WTC11 (cell line): ENCODE results near the gene CA11. TPM values are rescaled to one million over a fixed set of nuclear protein-coding genes. Genes with fewer than 3 reads are reported as not detected.

Source experiments
- ATAC-seq: fragments of 200-7000 bp; cut with Tn5 transposase; 2 replicates; pipeline ENCODE4 v1.10.0; 2021; ENCODE audit warnings: mild to moderate bottlenecking, moderate library complexity
- CTCF ChIA-PET: fragments of 300-600 bp; sonication (Branson Sonifier 250); formaldehyde crosslinking; loops from one replicate; lab custom pipeline; 2021; ENCODE audit warnings: antibody characterized with exemption; lab: Charles Lee
- POLR2A ChIA-PET: fragments of 350-600 bp; sonication (Branson Sonifier 250); formaldehyde crosslinking; loops from one replicate; lab custom pipeline; 2021; ENCODE audit warnings: antibody characterized with exemption; lab: Charles Lee
- DNase-seq: peaks from one replicate; pipeline ENCODE4 v3.0.0; 2021; ENCODE audit warnings: low spot score
- H3K27ac Mint-ChIP-seq: 2 replicates; pipeline ENCODE4 v1.8.0; 2021; ENCODE audit warnings: mixed read lengths
- H3K27me3 Mint-ChIP-seq: 2 replicates; pipeline ENCODE4 v1.8.0; 2021; ENCODE audit warnings: low read depth, mild to moderate bottlenecking, moderate library complexity, mixed read lengths
- H3K36me3 Mint-ChIP-seq: 2 replicates; pipeline ENCODE4 v1.8.0; 2021; ENCODE audit warnings: mixed read lengths
- H3K4me1 Mint-ChIP-seq: 2 replicates; pipeline ENCODE4 v1.8.0; 2022; ENCODE audit warnings: mixed read lengths
- H3K4me3 Mint-ChIP-seq: 2 replicates; pipeline ENCODE4 v1.8.0; 2021; ENCODE audit warnings: mild to moderate bottlenecking, moderate library complexity, mixed read lengths
- H3K9me3 Mint-ChIP-seq: 2 replicates; pipeline ENCODE4 v1.8.0; 2021; ENCODE audit warnings: mixed read lengths
- CREB1 ChIP-seq: sonication (generic); formaldehyde crosslinking; IDR thresholded peaks from 2 replicates; pipeline ENCODE4 v1.8.0; 2023; ENCODE audit warnings: mild to moderate bottlenecking, missing genetic modification reagents
- ELF4 ChIP-seq: sonication (generic); formaldehyde crosslinking; IDR thresholded peaks from 2 replicates; pipeline ENCODE4 v1.8.1; 2022; ENCODE audit warnings: low read depth, mild to moderate bottlenecking, moderate library complexity, missing genetic modification reagents
- EMX1 ChIP-seq: fragments of 250-450 bp; sonication (Bioruptor Pico); IDR thresholded peaks from 2 replicates; pipeline ENCODE4 v1.8.0; 2021; ENCODE audit warnings: mild to moderate bottlenecking
- ETV6 ChIP-seq: sonication (generic); formaldehyde crosslinking; IDR thresholded peaks from 2 replicates; pipeline ENCODE4 v1.8.1; 2022; ENCODE audit warnings: mild to moderate bottlenecking, missing genetic modification reagents
- FOXJ3 ChIP-seq: sonication (generic); formaldehyde crosslinking; IDR thresholded peaks from 2 replicates; pipeline ENCODE4 v1.9.0; 2021; ENCODE audit warnings: missing genetic modification reagents, mild to moderate bottlenecking, borderline replicate concordance
- FOXK1 ChIP-seq: sonication (generic); formaldehyde crosslinking; IDR thresholded peaks from 2 replicates; pipeline ENCODE4 v1.8.0; 2022; ENCODE audit warnings: mild to moderate bottlenecking, moderate library complexity, missing genetic modification reagents
- GTF2I ChIP-seq: fragments of 250-450 bp; sonication (Bioruptor Pico); conservative IDR thresholded peaks from 2 replicates; pipeline ENCODE4 v1.4.0; 2021; ENCODE audit warnings: mild to moderate bottlenecking
- MYBL2 ChIP-seq: sonication (generic); formaldehyde crosslinking; IDR thresholded peaks from 2 replicates; pipeline ENCODE4 v1.8.1; 2023; ENCODE audit warnings: mild to moderate bottlenecking, moderate library complexity, missing genetic modification reagents
- NR1H2 ChIP-seq: sonication (generic); formaldehyde crosslinking; IDR thresholded peaks from 2 replicates; pipeline ENCODE4 v1.9.0; 2021; ENCODE audit warnings: mild to moderate bottlenecking, moderate library complexity, missing genetic modification reagents
- OVOL2 ChIP-seq: fragments of 250-450 bp; sonication (Bioruptor Pico); IDR thresholded peaks from 2 replicates; pipeline ENCODE4 v1.9.0; 2021; ENCODE audit warnings: mild to moderate bottlenecking, borderline replicate concordance
- SMAD3 ChIP-seq: sonication (generic); formaldehyde crosslinking; IDR thresholded peaks from 2 replicates; pipeline ENCODE4 v1.8.0; 2022; ENCODE audit warnings: missing genetic modification reagents, mild to moderate bottlenecking, borderline replicate concordance
- ZBTB21 ChIP-seq: sonication (generic); formaldehyde crosslinking; IDR thresholded peaks from 2 replicates; pipeline ENCODE4 v1.8.1; 2023; ENCODE audit warnings: mild to moderate bottlenecking, missing genetic modification reagents, borderline replicate concordance
- ZNF263 ChIP-seq: sonication (generic); formaldehyde crosslinking; IDR thresholded peaks from 2 replicates; pipeline ENCODE4 v1.8.1; 2022; ENCODE audit warnings: low read depth, mild to moderate bottlenecking, moderate library complexity, missing genetic modification reagents
- ZNF416 ChIP-seq: fragments of 250-450 bp; sonication (Bioruptor Pico); IDR thresholded peaks from 2 replicates; pipeline ENCODE4 v1.9.0; 2021; ENCODE audit warnings: mild to moderate bottlenecking, inconsistent platforms
- total RNA-seq: library from RNA; stranded (reverse); gene quantifications from 3 replicates; pipeline ENCODE4 v1.2.3, GENCODE V29; 2021
- TF ChIP-seq, protein P1 (sequence below): fragments of 250-450 bp; sonication (Bioruptor Pico); IDR thresholded peaks from 2 replicates; pipeline ENCODE4 v1.9.0; 2021; ENCODE audit warnings: mild to moderate bottlenecking, borderline replicate concordance
- TF ChIP-seq, protein P2 (sequence below): fragments of 250-450 bp; sonication (Bioruptor Pico); IDR thresholded peaks from 2 replicates; pipeline ENCODE4 v2.1.2; 2022; ENCODE audit warnings: mild to moderate bottlenecking, moderate library complexity
- TF ChIP-seq, protein P3 (sequence below): sonication (generic); formaldehyde crosslinking; IDR thresholded peaks from 2 replicates; pipeline ENCODE4 v1.8.1; 2022; ENCODE audit warnings: mild to moderate bottlenecking, moderate library complexity, missing genetic modification reagents
- TF ChIP-seq, protein P4 (sequence below): sonication (generic); formaldehyde crosslinking; IDR thresholded peaks from 2 replicates; pipeline ENCODE4 v1.8.1; 2023; ENCODE audit warnings: mild to moderate bottlenecking, missing genetic modification reagents, moderate library complexity
- TF ChIP-seq, protein P5 (sequence below): sonication (generic); formaldehyde crosslinking; IDR thresholded peaks from 2 replicates; pipeline ENCODE4 v1.8.0; 2022; ENCODE audit warnings: mild to moderate bottlenecking, missing genetic modification reagents

Gene CA11
- total RNA-seq, 1 experiment from 2014 or later, result 41.4 TPM

DNA sequence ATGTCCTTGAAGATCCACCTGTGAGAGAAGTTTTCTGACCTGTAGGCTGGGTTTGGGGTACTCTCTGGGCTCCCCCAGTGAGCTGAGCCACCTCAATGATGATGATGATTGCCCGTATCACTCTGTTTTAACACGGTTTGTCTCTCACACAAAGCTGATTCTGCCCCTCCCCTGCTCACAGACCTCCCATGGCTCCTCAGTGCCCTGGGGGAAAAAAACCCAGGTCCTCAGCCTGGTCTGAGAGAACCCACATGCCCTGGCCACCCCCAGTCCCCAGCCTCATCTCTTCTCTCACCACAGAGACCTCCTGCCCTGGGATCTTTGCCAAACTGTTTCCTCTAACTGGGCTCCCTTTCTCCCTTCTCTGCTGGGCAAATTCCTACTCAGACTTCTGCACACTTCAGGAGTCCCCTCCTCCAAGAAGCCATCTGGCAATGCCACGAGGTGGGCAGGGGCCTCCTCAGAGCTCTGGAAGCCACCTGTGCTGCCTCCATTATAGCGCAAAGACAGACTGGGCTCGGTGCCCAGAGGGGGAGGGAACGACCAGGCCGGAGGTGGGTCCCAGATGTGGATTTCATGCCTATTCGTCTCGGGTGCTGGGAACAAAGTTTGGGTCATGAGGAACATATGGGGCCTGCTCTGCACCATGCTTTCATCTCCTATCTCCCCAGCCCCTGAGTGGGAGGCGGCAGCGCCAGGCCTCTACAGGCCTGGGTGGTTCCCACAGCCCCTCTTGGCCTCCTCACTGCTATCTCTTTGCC, 8.5 kb upstream of the CA11 start:
- Mint-ChIP-seq H3K4me1 (peaks cover 19% of the 10 kb centered on the region), H3K4me3 (no peak overlapping the region), H3K9me3 (peaks cover 5% of the 10 kb centered on the region), H3K27me3 (peaks cover 8% of the 10 kb centered on the region), H3K27ac (no peak overlapping the region), H3K36me3 (no peaks in the 10 kb centered on the region)
- ChIA-PET POLR2A (interaction anchor here (0.6 kb wide), 1 partner anchor 1022 kb away, joined by 4 read pairs; no protein-coding TSS in a partner anchor), CTCF (interaction anchor here (1.2 kb wide), 1 partner anchor 21 kb away, joined by 3 read pairs; no protein-coding TSS in a partner anchor)
- DNase-seq (no peak), ATAC-seq (no peak; the same call in 1 of the 2 replicates)
- no peak for TF ChIP-seq EMX1 (CRISPR knock-in tag)
- TF ChIP-seq, protein P1, sequence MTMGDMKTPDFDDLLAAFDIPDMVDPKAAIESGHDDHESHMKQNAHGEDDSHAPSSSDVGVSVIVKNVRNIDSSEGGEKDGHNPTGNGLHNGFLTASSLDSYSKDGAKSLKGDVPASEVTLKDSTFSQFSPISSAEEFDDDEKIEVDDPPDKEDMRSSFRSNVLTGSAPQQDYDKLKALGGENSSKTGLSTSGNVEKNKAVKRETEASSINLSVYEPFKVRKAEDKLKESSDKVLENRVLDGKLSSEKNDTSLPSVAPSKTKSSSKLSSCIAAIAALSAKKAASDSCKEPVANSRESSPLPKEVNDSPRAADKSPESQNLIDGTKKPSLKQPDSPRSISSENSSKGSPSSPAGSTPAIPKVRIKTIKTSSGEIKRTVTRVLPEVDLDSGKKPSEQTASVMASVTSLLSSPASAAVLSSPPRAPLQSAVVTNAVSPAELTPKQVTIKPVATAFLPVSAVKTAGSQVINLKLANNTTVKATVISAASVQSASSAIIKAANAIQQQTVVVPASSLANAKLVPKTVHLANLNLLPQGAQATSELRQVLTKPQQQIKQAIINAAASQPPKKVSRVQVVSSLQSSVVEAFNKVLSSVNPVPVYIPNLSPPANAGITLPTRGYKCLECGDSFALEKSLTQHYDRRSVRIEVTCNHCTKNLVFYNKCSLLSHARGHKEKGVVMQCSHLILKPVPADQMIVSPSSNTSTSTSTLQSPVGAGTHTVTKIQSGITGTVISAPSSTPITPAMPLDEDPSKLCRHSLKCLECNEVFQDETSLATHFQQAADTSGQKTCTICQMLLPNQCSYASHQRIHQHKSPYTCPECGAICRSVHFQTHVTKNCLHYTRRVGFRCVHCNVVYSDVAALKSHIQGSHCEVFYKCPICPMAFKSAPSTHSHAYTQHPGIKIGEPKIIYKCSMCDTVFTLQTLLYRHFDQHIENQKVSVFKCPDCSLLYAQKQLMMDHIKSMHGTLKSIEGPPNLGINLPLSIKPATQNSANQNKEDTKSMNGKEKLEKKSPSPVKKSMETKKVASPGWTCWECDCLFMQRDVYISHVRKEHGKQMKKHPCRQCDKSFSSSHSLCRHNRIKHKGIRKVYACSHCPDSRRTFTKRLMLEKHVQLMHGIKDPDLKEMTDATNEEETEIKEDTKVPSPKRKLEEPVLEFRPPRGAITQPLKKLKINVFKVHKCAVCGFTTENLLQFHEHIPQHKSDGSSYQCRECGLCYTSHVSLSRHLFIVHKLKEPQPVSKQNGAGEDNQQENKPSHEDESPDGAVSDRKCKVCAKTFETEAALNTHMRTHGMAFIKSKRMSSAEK, result no peak
- no peak for TF ChIP-seq GTF2I (CRISPR knock-in tag)
- TF ChIP-seq SMAD3, result no peak
- TF ChIP-seq, protein P2, sequence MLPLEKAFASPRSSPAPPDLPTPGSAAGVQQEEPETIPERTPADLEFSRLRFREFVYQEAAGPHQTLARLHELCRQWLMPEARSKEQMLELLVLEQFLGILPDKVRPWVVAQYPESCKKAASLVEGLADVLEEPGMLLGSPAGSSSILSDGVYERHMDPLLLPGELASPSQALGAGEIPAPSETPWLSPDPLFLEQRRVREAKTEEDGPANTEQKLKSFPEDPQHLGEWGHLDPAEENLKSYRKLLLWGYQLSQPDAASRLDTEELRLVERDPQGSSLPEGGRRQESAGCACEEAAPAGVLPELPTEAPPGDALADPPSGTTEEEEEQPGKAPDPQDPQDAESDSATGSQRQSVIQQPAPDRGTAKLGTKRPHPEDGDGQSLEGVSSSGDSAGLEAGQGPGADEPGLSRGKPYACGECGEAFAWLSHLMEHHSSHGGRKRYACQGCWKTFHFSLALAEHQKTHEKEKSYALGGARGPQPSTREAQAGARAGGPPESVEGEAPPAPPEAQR, result no peak
- no peak for TF ChIP-seq MYBL2 (CRISPR knock-in tag)
- TF ChIP-seq FOXK1 (CRISPR knock-in tag), result no peak
- TF ChIP-seq NR1H2, result no peak
- no peak for TF ChIP-seq ZNF416 (CRISPR knock-in tag)
- TF ChIP-seq ETV6 (CRISPR knock-in tag), result no peak
- TF ChIP-seq CREB1 (CRISPR knock-in tag), result no peak
- TF ChIP-seq FOXJ3, result no peak
- TF ChIP-seq, protein P3, sequence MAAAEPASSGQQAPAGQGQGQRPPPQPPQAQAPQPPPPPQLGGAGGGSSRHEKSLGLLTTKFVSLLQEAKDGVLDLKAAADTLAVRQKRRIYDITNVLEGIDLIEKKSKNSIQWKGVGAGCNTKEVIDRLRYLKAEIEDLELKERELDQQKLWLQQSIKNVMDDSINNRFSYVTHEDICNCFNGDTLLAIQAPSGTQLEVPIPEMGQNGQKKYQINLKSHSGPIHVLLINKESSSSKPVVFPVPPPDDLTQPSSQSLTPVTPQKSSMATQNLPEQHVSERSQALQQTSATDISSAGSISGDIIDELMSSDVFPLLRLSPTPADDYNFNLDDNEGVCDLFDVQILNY (CRISPR knock-in tag), result no peak
- no peak for TF ChIP-seq OVOL2 (CRISPR knock-in tag)
- TF ChIP-seq, protein P4, sequence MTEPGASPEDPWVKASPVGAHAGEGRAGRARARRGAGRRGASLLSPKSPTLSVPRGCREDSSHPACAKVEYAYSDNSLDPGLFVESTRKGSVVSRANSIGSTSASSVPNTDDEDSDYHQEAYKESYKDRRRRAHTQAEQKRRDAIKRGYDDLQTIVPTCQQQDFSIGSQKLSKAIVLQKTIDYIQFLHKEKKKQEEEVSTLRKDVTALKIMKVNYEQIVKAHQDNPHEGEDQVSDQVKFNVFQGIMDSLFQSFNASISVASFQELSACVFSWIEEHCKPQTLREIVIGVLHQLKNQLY, result no peak
- no peak for TF ChIP-seq ZBTB21 (CRISPR knock-in tag)
- TF ChIP-seq ZNF263 (CRISPR knock-in tag), result no peak
- no peak for TF ChIP-seq ELF4 (CRISPR knock-in tag)
- TF ChIP-seq, protein P5, sequence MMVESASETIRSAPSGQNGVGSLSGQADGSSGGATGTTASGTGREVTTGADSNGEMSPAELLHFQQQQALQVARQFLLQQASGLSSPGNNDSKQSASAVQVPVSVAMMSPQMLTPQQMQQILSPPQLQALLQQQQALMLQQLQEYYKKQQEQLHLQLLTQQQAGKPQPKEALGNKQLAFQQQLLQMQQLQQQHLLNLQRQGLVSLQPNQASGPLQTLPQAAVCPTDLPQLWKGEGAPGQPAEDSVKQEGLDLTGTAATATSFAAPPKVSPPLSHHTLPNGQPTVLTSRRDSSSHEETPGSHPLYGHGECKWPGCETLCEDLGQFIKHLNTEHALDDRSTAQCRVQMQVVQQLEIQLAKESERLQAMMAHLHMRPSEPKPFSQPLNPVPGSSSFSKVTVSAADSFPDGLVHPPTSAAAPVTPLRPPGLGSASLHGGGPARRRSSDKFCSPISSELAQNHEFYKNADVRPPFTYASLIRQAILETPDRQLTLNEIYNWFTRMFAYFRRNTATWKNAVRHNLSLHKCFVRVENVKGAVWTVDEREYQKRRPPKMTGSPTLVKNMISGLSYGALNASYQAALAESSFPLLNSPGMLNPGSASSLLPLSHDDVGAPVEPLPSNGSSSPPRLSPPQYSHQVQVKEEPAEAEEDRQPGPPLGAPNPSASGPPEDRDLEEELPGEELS (CRISPR knock-in tag), result no peak
